A549 (cell line): ENCODE results near the gene NPB. TPM values are rescaled to one million over a fixed set of nuclear protein-coding genes. Genes with fewer than 3 reads are reported as not detected.

ENCODE experiments used
- ATAC-seq, 2 experiments: fragments of 200-7000 bp in 1 of 2; fragments of >200 bp in 1 of 2; cut with Nextera tagmentation in 1 of 2; cut with Tn5 transposase in 1 of 2; 3 replicates each; pipeline versions ENCODE4 v1.8.0 to v1.9.1; 2018 to 2020; ENCODE audit warnings: mild to moderate bottlenecking in 1 of 2, moderate library complexity in 1 of 2
- CTCF ChIA-PET: fragments of 300-600 bp; sonication (Branson Sonifier 250); formaldehyde crosslinking; extraction: SDS; loops from one replicate; lab custom pipeline; 2021; ENCODE audit warnings: antibody characterized with exemption, inconsistent platforms; lab: Yijun Ruan, JAX
- POLR2A ChIA-PET: fragments of 350-600 bp; formaldehyde crosslinking; extraction: SDS; loops from one replicate; lab custom pipeline; 2021; ENCODE audit warnings: antibody characterized with exemption, inconsistent platforms; lab: Yijun Ruan, JAX
- DNase-seq, 2 experiments: peaks; one replicate each; pipeline versions ENCODE4 v3.0.0 to v3.0.0-alpha.2; 2011 to 2016; ENCODE audit warnings: low read depth in 1 of 2, low spot score in 1 of 2
- FAIRE-seq: peaks from 2 replicates; lab custom pipeline; 2011; peaks lifted over from hg19 to GRCh38; lab: Jason Lieb, UNC
- H3K27ac ChIP-seq, 2 experiments: fragments of >200 bp; sonication (Bioruptor Twin); formaldehyde crosslinking; 3 replicates each; pipeline ENCODE4 v1.5.1; 2016 to 2017
- H3K4me1 ChIP-seq: fragments of >200 bp; sonication (Bioruptor Twin); formaldehyde crosslinking; 3 replicates; pipeline ENCODE4 v1.6.1; 2016
- H3K4me2 ChIP-seq: fragments of >200 bp; sonication (Bioruptor Twin); formaldehyde crosslinking; 3 replicates; pipeline ENCODE4 v1.6.1; 2016
- H3K4me3 ChIP-seq: fragments of >200 bp; sonication (Bioruptor Twin); formaldehyde crosslinking; 3 replicates; pipeline ENCODE4 v1.5.1; 2016
- H3K9me3 ChIP-seq: fragments of >200 bp; sonication (Bioruptor Twin); formaldehyde crosslinking; 3 replicates; pipeline ENCODE4 v1.6.1; 2016
- CHD4 ChIP-seq: fragments of 200-600 bp; sonication (generic); IDR thresholded peaks from 2 replicates; pipeline ENCODE4 v1.6.1; 2016; ENCODE audit warnings: antibody characterized with exemption, mild to moderate bottlenecking, borderline replicate concordance
- EHF ChIP-seq: fragments of 250-450 bp; sonication (Bioruptor Pico); IDR thresholded peaks from 2 replicates; pipeline ENCODE4 v1.5.0; 2020; ENCODE audit warnings: mild to moderate bottlenecking
- ESRRA ChIP-seq: fragments of 150-350 bp; IDR thresholded peaks from 2 replicates; pipeline ENCODE4 v1.6.1; 2014; ENCODE audit warnings: mild to moderate bottlenecking, low read length, borderline replicate concordance
- FOSL2 ChIP-seq, 2 experiments: fragments of 450-650 bp in 1 of 2; fragments of >200 bp in 1 of 2; sonication (Bioruptor Twin) in 1 of 2; formaldehyde crosslinking; IDR thresholded peaks; 2 replicates each; pipeline versions ENCODE4 v1.5.0 to v1.6.1; 2016 to 2020; ENCODE audit warnings: mild to moderate bottlenecking in 1 of 2, moderate library complexity in 1 of 2
- GATA3 ChIP-seq: IDR thresholded peaks from 2 replicates; pipeline ENCODE4 v1.6.1; 2012; ENCODE audit warnings: borderline replicate concordance
- HEYL ChIP-seq: fragments of 250-450 bp; sonication (Bioruptor Pico); IDR thresholded peaks from 2 replicates; pipeline ENCODE4 v1.8.0; 2021; ENCODE audit warnings: mild to moderate bottlenecking, moderate library complexity
- HOXA7 ChIP-seq: fragments of 250-450 bp; sonication (Bioruptor Pico); IDR thresholded peaks from 2 replicates; pipeline ENCODE4 v1.5.0; 2020; ENCODE audit warnings: mild to moderate bottlenecking, moderate library complexity
- HOXB13 ChIP-seq: fragments of 250-450 bp; sonication (Bioruptor Pico); IDR thresholded peaks from 2 replicates; pipeline ENCODE4 v1.5.0; 2020; ENCODE audit warnings: low read depth, mild to moderate bottlenecking, moderate library complexity
- KDM1A ChIP-seq: fragments of 200-600 bp; sonication (generic); IDR thresholded peaks from 2 replicates; pipeline ENCODE4 v1.6.1; 2016; ENCODE audit warnings: low read depth, mild to moderate bottlenecking
- KDM5A ChIP-seq: fragments of 200-600 bp; sonication (generic); IDR thresholded peaks from 2 replicates; pipeline ENCODE4 v1.6.1; 2016; ENCODE audit warnings: antibody characterized with exemption, mild to moderate bottlenecking
- MAFK ChIP-seq: fragments of 450-650 bp; IDR thresholded peaks from 2 replicates; pipeline ENCODE4 v1.6.1; 2014; ENCODE audit not compliant: partially characterized antibody
- NFE2L2 ChIP-seq: fragments of 150-350 bp; conservative IDR thresholded peaks from 2 replicates; pipeline ENCODE4 v1.6.1; 2014; ENCODE audit warnings: low read length
- PHF8 ChIP-seq: fragments of 200-600 bp; sonication (generic); IDR thresholded peaks from 2 replicates; pipeline ENCODE4 v1.6.1; 2016; ENCODE audit warnings: low read depth, mild to moderate bottlenecking, antibody characterized with exemption, moderate library complexity, borderline replicate concordance
- POLR2AphosphoS2 ChIP-seq: conservative IDR thresholded peaks from 2 replicates; pipeline ENCODE4 v1.6.1; 2012; ENCODE audit warnings: low read length, improper control_type of control experiment, inconsistent platforms
- RCOR1 ChIP-seq: fragments of 150-350 bp; IDR thresholded peaks from 2 replicates; pipeline ENCODE4 v1.6.1; 2014; ENCODE audit warnings: antibody characterized with exemption, low read length, low read depth
- REST ChIP-seq: fragments of 200-600 bp; sonication (generic); IDR thresholded peaks from 2 replicates; pipeline ENCODE4 v1.6.1; 2016; ENCODE audit warnings: antibody characterized with exemption, mild to moderate bottlenecking, moderate library complexity
- RNF2 ChIP-seq: fragments of 200-600 bp; sonication (generic); IDR thresholded peaks from 2 replicates; pipeline ENCODE4 v1.6.1; 2016; ENCODE audit warnings: low read depth, mild to moderate bottlenecking, antibody characterized with exemption, moderate library complexity, borderline replicate concordance
- ZC3H11A ChIP-seq: fragments of 450-650 bp; IDR thresholded peaks from 2 replicates; pipeline ENCODE4 v1.6.1; 2014; ENCODE audit warnings: antibody characterized with exemption, mild to moderate bottlenecking
- ZNF302 ChIP-seq: fragments of 250-450 bp; sonication (Bioruptor Pico); IDR thresholded peaks from 2 replicates; pipeline ENCODE4 v1.9.0; 2021; ENCODE audit warnings: inconsistent platforms, mild to moderate bottlenecking, moderate library complexity
- WGBS: methylation state at CpG from one replicate; pipeline ENCODE4 v1.1.6; 2017; ENCODE audit errors: missing lambda C conversion rate; 5-methylcytosine and 5-hydroxymethylcytosine counted together
- polyA plus RNA-seq, 4 experiments: library from polyadenylated mRNA; depleted of rRNA in 3 of 4; stranded (reverse); fragments of >200 nt; fragmentation: RNase III in 1 of 4; extraction: RNeasy Plus Mini Kit Qiagen cat#74134 plus additional on column Dnase treatment in 1 of 4; gene quantifications; 2 replicates in 3 of 4; 3 replicates in 1 of 4; pipeline ENCODE4 v1.2.3, GENCODE V29; 2011 to 2017

The NPB gene
- polyA plus RNA-seq, 2 of the 4 experiments (the other 2 are of a cell fraction): 0.41 to 0.45 TPM

DNA sequence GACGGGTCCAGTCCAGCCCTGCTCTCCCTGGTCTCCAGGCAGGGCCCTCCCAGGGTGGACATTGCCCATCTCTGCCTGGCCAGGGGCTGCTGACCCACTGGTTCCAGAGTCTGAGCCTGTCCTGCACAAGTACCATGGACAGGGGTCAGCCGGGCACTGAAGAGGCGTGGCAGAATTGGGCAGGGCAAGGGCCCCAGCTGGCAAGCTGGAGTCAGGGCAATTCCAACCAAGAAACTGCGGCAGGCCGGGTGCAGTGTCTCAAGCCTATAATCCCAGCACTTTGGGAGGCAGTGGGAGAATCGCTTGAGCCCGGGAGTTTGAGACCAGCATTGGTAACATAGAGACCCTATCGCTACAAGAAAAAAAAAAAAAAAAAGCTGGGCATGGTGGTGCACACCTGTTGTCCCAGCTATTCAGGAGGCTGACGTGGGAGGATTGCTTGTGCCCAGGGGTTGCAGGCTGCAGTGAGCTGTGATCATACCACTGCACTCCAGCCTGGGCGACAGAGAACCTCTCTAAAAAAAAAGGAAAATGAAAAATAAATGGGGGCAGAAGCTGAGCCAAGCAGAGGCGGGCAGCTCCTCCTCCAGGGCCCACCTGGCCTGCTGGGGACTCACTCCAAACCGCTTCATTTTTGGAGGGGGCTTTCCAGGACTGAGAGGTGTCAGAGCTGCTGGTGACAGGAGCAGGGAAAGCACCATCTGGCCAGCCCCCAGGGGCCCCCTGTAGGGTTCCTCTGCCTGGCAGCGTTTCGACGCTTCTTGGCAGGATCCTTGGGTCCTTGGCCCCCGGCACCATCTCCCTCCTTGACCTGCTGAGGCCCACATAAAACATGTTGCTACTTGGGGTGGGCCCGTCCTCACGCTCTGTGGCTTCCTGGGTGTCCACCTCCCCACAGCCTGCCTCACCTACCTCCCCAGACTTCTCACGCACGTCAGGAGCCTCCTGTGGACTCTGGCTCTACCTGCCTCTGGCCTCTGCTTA is 28.4 kb downstream of the NPB start:
- ATAC-seq (no peak), FAIRE-seq (no peak), DNase-seq (no peak)
- Histone ChIP-seq H3K27ac (no peak overlapping the region), H3K4me1 (peaks cover 17% of the 10 kb centered on the region), H3K4me2 (no peak overlapping the region)
- peak; percentile 88 for TF ChIP-seq REST
- no peak for TF ChIP-seq KDM5A
- TF ChIP-seq, all 56 proteins: peak for 1
- CTCF ChIA-PET: interaction anchor here (1.0 to 12.8 kb wide), 10 partner anchors 9 to 196 kb away, joined by 4 to 99 read pairs (median 5); partner anchors contain the start of genes DCXR and NOTUM
- Histone ChIP-seq H3K4me3 (no peak overlapping the region), H3K9me3 (no peaks in the 10 kb centered on the region)
- WGBS: 91% methylated on average over 18 of the region's 20 CpGs
- POLR2A ChIA-PET: no interaction called here

DNA sequence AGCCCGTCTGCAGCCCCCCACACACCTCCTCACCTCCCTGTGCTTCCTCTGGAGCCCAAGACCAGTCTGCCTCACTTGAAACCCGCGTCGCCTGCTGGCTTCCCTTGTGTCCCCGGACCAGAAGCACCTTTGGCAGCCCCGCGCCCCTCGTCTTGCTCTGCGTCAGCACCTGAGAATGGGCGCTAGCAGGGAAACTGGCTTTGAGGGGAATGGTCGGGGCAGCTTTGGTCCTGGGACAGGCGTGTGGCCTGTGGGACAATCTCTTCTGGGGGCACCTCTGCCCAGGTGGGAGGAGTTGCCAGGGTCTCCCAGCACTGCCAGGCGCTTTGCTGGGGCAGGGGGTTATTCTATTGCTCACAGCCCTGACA is 29.1 kb downstream of the NPB start:
- Histone ChIP-seq H3K27ac (no peak overlapping the region), H3K4me2 (no peak overlapping the region), H3K4me1 (peaks cover 17% of the 10 kb centered on the region), H3K4me3 (no peak overlapping the region), H3K9me3 (no peaks in the 10 kb centered on the region)
- DNase-seq: no peak
- TF ChIP-seq EHF (CRISPR knock-in tag) (no peak), MAFK (no peak), RCOR1 (no peak), KDM1A (no peak), ZC3H11A (no peak), ZNF302 (CRISPR knock-in tag) (no peak), NFE2L2 (no peak), HEYL (CRISPR knock-in tag) (no peak), ESRRA (no peak), CHD4 (no peak), HOXA7 (CRISPR knock-in tag) (no peak), HOXB13 (CRISPR knock-in tag) (no peak), POLR2AphosphoS2 (no peak), FOSL2 (IDR thresholded peaks at IDR 0.05) (no peak), FOSL2 (CRISPR knock-in tag; IDR thresholded peaks at IDR 0.05) (no peak), GATA3 (no peak), PHF8 (no peak), RNF2 (no peak)
- CTCF ChIA-PET: interaction anchor here (1.3 to 12.8 kb wide), 5 partner anchors 23 to 106 kb away, joined by 4 to 99 read pairs (median 5); partner anchors contain the start of genes DCXR and NOTUM
- no peak for ATAC-seq
- POLR2A ChIA-PET: no interaction called here
- 87% methylated on average over 13 of the region's 13 CpGs for WGBS
- FAIRE-seq: no peak
